HG02588 (cell line): ENCODE results near the gene PIBF1.
"Not testable (repeated sequence)": the region's sequence is repeated elsewhere in the genome, so short reads cannot be mapped to it uniquely, and the experiment has no call there.

Experiments used
- ATAC-seq: cut with Tn5 transposase; IDR thresholded peaks from one replicate; pipeline ENCODE4 v1.9.1; 2021; ENCODE audit warnings: mild to moderate bottlenecking, moderate library complexity; ENCODE audit not compliant: unreplicated experiment

PIBF1 gene

DNA sequence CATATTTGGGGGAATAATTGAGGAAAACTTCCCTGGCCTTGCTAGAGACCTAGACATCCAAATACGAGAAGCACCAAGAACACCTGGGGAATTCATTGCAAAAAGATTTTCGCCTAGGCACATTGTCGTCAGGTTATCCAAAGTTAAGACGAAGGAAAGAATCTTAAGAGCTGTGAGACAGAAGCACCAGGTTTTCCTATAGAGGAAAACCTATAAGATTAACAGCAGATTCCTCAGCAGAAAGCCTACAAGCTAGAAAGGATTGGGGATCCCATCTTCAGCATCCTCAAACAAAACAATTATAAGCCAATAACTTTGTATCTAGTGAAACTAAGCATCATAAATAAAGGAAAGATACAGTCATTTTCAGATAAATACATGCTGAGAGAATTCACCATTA is 114.9 kb downstream of the PIBF1 start:
- ATAC-seq: no peak

DNA sequence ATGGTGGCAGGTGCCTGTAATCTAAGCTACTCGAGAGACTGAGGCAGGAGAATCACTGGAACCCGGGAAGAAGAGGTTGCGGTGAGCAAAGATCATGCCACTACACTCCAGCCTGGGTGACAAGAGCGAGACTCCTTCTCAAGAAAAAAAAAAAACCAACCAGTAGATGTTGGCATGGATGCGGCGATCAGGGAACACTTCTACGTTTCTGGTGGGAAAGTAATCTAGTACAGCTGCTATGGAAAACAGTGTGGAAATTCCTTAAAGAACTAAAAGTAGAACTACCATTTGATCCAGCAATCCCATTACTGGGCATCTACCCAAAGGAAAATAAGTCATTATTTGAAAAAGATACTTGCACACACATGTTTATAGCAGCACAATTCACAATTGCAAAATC is 119.6 kb downstream of the PIBF1 start:
- not testable (repeated sequence) for ATAC-seq

DNA sequence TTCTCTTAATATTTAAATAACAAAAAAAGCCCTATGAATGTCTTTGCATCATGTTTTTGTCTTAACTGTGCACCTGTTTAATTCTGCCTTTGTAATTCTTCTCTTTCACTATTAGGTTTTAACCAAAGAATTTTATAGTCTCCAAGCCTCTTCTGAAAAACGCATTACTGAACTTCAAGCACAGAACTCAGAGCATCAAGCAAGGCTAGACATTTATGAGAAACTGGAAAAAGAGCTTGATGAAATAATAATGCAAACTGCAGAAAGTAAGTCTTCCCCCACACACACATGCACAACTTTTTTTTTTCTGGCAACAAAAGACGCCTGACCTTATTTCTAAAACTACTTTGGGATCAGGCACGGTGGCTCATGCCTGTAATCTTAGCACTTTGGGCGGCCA is 126.5 kb downstream of the PIBF1 start:
- no peak for ATAC-seq

DNA sequence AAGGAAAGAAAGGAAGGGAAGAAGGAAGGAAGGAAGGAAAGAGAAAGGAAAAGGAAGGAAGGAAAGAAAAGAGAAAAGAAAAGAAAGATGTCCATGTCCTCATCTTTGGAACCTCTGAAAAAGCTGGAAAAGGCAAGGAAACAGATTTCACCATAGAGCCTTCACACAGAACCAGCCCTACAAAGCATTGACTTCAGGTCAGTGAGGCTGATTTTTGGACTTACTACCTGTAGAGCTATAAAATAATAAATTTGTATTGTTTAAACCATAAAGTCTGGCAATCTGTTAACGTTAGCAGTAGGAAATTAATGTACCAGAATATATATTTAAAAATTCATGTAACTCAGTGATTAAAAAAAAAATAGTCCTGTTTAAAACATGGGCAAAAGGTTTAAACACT is 130.0 kb downstream of the PIBF1 start:
- no peak for ATAC-seq

DNA sequence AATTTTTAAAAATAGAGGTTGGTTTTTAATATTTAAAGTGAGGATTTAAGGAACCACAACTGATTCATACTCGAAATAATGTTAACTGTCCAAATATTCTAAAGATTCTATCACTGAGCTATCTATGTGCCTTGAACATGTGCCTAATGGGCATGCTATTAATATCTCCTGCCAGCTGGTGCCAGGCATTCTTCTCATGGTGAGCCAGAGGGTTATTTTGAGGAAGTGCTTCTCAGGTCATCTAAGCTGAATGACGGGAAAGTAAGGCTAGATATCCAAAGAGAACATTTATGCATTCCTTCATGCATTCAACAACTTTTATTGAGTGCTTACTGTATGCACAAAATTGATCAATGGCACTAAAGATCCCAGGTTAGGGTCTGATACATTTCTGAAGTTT is 138.2 kb downstream of the PIBF1 start:
- ATAC-seq: no peak

DNA sequence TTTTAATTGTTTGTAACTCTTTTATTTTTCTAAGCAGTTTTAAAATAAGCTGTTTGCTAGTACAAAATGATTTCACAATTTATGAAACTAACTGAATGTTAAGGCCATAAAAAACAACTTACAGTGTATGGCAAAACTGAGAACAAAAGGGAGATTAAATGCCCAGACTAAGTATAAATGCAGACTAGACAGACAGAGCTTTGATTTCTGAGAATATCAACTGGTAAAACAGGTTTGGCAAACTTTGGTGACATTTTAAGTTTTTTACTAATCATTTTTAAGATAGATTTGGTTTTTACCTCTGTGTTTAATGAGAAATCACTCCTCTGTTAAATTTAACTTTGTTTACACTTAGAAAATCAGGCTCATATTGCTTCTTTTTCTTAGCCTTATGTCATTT is 149.4 kb downstream of the PIBF1 start:
- ATAC-seq: no peak

DNA sequence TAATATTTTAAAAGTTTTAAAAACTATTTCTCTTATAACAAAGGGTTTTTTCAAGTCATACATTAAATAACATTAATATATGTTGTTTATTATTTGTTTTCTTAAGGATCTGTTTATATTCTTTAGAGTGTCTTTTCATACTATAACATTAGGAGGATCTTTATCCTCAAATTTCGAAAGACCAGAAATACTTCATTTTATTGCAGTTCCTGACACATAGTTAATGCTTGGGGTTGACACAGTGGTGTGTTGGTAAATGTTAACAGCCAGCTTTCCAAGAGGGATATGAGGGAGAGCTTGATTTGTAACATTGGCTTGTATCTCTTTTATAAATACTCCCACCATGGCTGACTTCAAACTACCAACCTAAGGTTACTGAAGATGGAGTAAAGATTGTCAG is 150.3 kb downstream of the PIBF1 start:
- no peak for ATAC-seq

DNA sequence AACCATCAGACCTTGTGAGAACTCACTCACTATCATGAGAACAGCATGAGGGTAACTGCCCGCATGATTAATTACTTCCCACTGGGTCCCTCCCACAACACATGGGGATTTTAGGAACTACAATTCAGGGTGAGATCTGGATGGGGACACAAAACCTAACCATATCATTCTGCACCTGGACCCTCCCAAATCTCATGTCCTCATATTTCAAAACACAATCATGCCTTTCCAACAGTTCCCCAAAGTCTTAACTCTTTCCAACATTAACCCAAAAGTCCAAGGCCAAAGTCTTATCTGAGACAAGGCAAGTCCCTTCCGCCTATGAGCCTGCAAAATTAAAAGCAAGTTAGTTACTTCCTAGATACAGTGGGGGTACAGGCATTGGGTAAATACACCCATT is 164.3 kb downstream of the PIBF1 start:
- ATAC-seq: not testable (repeated sequence)

DNA sequence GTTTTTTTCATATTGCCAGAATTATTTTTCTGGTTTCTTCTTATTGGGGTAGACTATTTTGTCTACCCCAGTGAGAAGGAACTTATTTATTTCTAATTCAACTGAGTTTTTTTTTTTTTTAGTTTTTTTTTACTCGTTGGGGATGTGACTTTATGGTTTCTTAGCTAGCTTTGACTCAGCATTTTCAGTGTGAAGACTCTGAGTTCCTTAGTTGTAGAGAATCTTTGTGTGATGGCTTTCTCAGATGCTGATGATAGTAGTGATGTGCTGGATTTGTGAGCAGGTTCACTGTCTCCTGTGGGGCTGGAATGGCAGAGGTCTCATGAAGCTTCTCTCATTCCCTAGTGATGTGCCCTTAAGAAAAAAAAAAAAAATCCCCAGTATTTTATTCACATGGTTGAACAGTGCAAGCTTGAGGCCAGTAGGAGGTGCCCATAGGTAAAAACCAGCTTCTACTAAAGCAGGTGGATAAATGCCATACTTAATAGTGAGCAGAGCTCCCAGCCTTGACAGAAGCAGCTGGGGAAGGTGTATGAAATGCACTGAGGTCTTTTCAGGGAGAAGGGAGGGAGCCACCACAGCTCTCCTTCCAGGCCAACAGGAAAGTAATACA is 170.7 kb downstream of the PIBF1 start:
- no peak for ATAC-seq

DNA sequence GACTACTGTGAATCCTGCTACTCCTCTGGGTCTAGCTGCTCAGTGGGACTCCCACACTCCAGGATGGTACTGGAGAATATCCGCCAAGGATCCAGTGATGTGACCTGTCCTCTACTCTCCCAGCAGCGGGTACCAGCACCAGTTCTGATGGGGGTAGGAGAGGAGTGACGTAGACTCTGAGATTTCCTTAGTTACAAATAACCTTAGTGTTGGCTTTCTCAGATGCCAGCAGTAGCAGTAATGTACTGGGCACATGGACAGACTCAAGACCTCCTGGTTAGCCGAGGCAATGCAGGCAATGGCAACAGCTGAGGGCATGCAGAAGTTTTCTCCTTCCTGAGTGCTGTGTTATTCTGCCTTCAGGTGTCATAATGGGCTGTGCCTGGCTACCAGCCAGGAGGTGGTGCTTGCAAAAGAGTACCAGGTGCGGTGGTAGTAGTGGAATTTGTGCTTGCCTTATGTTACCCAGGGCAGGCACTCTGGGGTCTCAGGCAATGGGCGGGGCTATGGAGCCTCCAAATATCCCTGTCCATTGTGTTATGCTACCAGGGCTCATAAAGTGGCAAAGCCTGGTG is 171.5 kb downstream of the PIBF1 start:
- ATAC-seq: no peak

DNA sequence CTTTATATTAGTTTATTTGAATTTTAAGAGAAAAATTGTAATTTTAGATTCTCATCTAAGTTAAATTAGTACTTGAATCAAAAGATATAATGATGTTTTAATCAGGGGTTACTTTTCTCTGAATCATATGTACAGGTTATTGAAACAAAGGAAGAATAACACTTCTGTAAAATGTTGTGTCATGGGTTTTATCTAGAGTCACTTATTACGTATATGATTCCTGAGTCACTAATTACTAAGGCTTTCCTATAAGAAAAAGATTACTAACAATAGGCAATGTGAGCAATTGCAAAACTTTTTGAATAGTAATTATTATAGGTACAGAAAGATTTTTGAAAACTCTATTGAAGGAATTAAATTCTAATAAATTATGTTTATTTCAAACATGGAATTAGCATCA is 177.7 kb downstream of the PIBF1 start:
- no peak for ATAC-seq

DNA sequence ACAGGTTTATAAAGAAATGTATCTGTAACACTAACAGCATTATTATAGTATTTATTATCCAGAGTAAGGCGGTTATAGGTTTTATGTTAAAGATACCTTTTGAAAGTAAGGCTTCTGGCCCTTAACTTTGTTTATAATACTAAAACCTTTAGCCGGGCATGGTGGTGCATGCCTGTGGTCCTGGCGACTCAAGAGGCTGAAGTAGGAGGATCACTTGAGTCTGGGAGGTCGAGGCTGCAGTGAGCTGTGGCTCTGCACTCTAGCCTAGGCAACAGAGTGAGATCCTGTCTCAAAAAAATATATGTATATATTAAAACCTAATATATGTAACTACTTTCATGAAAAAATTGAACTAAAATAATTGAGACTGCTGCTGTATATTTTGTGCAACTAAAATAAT is 178.2 kb downstream of the PIBF1 start:
- ATAC-seq: no peak

DNA sequence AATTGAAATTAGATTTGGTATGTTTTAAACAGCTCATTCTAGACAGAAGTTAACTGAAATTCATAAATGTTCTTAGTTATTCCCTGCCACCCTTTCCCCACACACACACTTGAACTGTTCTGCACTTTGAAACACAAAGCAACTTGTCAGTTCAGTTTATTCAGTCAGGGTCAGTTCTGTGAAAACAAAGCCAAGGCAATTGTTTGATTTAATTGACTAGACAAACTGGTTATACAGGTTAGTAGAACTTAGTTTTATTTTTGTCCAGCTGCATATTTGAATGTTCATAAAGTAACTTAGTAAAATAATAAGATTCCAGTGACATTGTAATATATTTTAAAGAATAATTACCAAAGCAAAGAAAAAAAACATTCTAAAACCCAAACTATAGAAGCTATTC is 178.6 kb downstream of the PIBF1 start:
- ATAC-seq: no peak

DNA sequence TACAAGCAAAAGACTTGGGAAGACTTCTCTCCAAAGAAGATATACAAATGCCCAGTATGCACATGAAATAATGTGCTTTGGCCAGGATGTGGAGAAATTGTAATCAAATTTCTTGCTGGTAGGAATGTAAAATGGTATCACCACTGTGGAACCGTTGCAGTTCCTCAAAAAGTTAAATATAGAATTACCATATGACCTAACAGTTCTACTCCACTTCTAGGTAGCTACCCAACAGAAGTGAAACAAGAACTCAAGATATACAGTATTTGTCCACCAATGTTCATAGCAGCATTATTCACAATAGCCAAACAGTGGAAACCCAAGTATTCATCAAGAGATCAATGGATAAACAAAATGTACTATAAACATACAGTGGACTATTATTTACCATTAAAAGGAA is 181.8 kb downstream of the PIBF1 start:
- ATAC-seq: no peak

DNA sequence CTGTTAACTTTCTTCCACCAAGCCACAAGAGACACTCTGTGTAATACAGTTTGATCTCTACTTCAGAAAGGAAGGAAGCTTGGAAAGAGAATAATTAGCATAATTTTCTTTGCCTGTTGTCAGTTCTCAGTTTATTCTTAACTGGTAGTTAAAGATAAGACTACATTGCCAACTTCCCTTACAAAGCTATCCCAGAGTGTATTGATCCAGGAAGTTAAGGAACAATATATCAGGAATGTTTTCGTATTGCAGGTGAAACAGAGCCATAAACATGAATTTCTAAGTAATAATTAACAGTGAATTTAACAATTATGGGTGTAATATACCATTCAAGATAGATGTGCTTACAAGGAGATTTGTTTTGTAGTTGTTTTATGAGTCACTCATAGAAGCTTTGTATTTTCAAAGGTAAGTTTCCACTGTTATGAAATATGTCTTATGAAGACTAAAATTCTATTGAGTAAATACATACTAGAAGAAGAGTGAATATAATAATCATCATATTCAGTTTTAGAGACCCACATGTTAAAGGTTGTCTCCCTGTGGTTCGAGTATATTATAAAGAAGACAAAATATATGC is 188.5 kb downstream of the PIBF1 start:
- no peak for ATAC-seq

DNA sequence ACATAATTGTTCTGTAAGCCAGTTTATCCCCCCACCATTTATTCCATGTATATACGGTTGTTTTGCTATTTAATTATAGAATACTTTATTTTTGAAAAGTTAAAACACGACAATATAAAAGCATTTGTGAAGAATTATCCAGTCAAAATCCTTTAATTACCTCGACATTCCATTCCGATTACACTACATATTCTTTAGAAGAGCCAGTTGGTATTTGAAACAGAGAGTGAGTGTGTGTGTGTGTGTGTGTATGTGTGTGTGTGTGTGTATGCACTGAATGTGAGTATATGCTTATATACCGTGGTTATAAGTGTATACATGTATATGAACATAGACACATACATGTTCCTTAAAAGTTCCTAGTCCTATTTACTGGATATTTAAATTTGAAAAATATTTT is 189.0 kb downstream of the PIBF1 start:
- ATAC-seq: no peak

DNA sequence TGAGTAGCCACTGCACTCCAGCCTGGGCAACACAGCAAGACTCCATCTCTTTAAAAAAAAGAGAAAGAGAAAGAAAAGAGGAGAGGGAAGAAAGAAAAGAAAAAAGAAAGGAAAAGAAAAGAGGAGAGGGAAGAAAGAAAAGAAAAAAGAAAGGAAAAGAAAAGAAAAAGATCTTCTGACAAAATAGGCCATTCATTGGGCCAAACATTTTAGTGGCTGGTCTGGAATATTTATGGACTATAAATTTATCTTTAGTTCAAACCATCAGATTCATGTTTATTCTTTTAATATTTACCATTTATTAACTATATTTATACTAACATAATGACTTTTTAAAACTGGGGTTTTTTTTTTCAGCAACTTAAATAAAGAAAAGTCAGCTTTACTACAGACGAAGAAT is 191.3 kb downstream of the PIBF1 start:
- no peak for ATAC-seq

DNA sequence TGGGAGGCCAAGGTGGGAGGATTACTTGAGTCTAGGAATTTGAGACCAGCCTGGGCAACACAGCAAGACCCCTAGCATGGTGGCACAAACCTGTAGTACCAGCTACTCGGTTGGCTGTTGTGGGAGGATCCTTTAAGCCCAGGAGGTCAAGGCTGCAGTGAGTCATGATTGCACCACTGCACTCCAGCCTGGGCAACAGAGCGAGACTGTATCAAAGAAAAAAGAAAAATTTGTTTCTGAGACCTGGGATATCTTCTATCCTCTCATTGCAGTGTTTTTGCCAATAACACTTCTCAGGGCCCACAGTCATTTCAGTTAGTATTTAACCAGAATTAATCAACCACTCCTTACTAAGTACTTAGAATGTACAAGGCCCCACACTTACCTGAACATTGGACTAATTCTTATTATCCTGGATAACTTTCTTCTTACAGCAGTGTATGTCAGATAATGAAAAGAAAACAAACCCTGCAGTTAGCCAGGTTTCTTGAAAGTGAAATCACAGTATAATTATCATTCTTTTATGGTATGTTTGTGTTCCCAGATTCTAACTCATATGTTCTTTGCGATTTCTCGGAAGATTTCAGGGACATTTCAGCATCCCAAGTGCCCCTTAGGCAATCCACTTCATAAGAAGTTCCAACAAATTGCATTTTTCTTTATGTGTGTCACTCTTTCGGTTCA is 201.3 kb downstream of the PIBF1 start:
- no peak for ATAC-seq

DNA sequence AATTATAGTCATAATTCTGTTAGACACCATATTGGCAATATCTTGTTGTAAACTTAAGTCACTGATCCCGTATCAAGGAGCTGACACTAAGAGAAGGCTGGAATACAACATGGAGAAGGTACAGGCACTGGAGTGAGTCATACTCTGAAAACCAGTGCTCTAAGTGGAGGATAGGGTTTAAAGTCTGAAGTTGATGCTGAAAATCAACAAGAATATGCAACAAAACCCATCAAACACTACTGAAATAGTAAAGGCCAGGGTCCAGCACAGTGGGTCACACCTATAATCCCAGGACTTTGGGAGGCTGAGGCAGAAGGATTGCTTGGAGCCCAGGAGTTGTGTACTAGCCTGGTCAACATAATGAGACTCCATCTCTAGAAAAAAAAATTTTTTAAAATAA is 203.7 kb downstream of the PIBF1 start:
- no peak for ATAC-seq

DNA sequence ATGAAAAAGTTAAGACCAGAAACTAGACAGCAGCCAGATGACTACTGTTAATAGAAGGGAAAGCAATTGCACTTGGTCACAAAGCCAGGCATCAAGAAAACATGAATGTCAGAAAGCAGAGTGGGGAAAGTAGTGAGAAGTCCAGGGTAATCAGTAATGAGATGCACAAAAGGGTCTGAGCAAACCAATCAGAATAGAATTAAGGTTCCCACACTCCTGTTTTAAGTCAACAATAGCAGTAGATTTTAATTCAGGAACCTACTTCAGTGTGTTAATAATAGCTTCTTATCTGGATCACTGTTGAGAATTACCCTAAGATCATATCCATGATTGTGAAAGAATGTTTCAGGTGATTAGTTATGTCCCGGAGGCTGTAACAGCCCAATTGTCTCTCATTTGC is 204.3 kb downstream of the PIBF1 start:
- no peak for ATAC-seq

DNA sequence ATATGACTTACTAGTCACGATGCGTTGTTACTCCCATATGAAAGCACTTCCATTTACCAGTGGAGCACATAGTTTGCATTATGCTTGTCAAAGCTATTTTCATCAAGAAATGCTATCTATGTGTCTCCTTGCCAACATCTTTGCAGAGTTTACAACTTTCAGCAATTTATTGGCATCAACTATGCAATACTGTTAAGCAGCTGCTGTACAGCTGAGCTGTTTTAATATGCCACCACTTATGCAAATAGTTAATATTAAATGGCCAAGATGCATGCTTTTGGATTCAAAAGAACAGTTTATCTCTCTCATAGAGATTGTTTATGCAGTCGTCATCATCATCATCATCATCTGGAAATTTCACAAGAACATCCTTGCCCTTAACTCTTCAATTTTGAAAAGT is 209.0 kb downstream of the PIBF1 start:
- ATAC-seq: no peak

DNA sequence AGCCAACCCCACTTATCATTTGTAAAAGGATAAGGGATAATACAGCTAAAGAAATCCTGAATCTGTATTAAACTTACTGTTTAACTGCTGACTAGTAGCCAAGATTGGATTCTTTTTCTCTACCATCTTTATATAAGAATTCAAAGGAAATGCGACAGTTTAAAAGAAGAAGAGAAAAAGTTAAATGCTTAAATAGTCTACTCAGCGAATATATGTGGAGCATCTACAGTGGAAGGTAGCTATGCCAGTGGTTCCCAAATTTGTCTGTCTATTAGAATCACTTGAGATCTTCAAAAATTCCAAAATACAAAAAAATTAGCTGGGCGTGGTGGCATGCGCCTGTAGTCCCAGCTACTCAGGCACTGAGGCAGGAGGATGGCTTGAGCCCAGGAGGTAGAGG is 216.1 kb downstream of the PIBF1 start:
- ATAC-seq: no peak
